GM18870 (cell line): ENCODE data around the gene CPNE5.

Experiments used
- ATAC-seq: cut with Tn5 transposase; IDR thresholded peaks from one replicate; pipeline ENCODE4 v1.9.1; 2021; ENCODE audit warnings: moderate library complexity; ENCODE audit not compliant: unreplicated experiment

CPNE5 gene

DNA sequence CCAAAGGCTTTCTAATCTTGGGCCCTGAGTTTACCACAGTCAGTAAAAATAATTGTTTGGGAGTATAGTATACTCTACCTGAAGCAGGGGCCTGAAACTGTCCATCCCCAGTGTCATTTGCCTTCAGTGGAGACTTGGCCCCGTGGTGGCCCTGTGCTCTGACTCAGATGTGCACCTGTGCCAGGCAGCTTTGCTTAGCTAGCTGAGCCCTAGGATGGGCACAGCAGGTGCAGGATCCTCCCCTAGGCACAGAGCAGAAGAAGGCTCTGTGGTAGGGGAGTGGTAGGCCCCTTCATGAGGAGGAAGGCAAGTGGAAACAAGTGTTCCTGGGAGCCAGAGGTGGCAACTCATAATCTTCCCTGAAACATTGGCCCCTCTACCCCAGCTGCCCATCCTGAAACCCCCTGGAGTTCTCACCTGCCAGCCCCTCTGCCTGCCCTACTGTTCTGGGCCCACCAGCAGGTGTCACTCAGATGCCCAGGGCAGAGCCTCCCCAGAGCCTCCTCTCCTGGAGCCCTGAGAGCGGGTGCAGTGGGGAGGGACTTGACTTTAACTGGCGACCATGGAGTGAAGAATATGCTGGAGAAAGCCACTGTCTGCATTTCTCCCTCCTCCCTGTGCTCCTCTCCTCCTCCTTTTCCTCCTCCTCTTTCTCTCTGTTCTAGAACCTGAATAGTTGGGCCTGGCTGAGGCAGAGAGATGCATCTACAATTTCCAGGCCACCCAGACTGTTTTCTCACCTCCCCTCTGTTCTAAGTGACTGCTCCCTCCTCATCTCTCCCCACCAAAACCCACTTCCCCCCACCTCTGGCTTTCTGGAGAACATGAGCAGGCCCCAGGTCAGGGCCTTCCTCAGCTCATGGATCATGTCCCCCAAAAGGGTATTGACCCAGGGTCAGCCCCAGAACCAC is 2.9 kb downstream of the CPNE5 start:
- no peak for ATAC-seq

DNA sequence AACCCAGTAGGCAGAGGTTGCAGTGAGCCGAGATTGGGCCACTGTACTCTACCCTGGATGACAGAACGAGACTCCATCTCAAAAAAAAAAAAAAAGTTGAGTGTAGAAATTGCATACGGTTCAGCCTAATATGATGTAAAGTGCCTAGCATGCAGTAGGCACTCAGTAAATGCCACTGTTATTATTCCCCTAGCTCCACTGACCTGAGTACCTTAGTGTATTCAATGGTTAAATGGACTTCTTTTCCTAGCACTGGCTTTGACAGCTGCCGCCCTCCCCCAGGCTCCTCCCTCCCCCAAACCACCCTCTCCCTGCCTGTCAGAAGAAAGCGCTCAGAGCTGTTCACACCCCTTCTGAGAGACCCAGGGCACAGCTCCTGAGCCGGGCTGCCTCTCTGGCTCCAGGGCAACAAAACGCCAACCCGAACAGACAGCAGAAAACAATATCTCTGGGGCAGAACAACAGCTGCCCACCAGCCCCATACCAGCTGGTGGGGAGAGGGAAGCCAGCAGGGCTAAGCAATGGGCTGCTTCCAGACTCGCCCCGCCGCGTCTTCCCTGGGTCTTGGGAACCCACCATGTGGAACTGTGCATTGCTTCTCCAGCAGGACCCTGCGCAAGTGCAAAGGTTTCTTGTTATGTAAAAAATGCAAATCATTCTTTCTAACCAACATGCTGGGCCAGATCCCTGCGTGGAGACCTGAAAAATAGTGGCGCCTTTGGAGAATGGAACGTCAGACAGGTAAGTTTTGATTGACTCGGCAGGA is 4.5 kb downstream of the CPNE5 start:
- no peak for ATAC-seq

DNA sequence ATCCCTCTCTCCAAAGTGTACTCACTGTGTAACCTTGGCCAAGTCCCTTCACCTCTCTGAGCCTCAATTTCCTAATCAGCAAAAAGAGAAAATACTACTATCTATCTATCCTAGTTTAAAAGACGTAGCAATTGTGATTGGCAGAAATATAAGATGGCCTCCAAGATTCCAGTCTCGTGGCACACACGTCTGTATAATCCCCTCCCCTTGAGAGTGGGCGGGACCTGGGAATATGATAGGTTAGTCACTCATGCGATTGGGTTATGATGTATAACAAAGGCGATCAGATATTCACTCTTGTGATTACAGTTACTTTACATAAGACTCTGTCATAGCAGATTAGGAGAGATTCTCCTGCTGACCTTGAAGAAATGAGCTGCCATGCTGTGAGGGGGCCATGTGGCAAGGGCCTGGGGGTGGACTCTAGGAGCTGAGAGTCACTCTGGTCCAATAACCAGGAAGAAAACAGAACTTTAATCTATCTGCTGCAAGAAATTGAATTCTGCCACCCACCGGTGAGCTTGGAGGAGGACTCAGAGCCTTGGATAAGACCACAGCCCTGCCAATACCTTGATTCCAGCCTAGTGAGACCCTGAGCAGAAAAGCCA is 6.0 kb downstream of the CPNE5 start:
- ATAC-seq = no peak

DNA sequence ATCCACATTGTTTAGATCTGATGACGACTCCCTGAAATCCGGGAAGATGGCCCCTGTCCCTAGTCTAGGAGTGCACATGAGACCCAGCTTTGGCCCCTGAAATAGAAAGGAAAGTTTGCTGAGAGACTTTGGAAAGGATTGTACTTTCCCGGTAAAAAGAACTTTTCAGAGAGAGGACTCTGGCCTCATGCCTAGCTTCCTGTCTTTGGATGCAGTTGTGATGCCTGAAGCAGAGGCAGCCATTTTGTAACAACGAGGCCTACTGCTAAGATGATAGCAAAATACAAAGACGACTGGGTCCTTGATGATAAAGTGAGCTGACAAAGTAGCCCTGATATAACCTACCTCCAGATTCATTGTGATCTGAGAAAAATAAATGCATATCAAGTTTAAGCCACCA is 6.9 kb downstream of the CPNE5 start:
- ATAC-seq = no peak

DNA sequence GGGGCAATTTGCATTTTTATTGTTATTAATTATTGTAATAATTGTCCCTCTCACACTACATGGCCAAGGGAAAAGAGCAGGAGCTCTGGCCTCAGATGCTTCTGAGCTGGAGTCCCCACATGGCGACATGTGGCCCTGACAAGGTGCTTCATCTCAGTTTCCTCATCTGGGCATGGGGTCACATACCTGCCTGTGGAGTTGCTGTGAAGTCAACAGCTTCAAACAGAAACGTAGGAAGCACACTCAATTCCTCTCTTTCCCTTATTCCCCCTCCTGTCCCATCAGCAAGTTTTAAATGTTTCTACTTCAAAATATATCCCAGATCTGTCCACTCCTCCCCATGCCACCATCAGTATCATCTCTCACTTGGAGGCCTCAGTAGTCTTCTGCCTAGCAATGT is 8.7 kb downstream of the CPNE5 start:
- ATAC-seq = no peak

DNA sequence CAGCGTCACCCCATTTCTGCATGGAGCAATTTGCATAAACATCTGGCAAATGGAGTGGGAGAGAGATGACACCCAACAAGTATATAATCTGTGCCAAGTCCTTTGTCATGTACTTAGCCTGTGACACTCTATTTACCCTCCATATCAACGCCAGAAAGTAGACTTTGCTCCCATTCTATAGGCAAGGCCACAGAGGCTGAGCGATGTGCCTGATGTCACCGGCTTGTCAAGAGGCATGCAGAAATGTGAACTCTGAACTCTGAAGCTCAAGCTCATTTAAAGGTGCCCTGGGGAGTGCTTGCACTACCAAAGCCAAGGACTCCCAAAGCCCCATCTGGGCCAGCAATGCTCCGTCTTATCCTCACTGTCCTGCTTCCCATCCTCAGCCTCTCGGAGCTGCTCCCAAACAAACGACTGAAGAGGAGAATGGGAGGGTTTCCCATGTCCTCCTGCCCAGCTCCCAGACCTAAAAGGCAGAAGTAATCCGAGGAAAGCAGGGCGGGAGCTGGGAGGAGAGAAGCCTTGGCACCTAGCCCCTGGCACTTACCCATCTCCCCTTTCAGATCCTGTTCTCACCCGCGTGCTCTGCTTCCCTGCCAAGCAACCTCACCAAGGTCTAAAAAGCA is 9.2 kb downstream of the CPNE5 start:
- ATAC-seq = no peak

DNA sequence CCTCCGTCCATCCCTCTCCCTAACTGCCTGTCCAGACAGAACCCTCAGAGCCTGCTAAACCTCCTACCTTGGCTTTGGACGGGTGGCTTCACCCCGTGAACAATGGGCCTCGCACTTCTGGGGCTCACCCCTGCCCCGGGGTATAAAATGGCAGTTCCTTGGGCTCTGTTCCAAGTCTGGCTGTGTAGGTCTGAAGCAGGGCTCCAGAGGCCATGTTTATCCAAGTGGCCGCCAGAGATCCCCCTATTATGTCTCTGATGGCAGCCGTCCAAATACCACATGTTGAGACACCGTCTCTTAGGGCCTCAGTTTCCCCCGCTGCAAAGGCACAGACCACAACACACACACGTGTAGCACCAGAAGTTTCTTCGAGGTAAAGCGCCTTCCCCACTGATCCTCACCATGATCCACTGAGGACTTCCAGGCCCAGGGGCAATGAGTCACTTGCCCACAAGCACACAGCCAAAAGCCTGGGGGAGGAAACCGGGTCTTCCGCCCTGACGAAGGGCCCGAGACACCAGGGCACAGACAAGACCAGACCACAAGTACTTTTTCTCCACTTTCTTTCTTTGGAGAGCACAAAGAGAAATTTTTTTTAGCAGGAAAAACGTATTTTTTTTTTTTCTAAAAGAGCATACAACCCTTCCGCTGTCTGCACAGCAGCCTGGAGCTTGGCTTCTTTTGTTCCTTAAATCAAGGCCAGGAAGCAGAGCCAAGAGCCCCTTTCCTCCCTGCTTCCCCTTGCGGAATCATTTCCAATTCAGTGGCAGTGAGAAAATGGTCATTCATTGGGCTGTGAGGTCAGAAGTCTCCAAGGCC is 11.8 kb downstream of the CPNE5 start:
- no peak for ATAC-seq

DNA sequence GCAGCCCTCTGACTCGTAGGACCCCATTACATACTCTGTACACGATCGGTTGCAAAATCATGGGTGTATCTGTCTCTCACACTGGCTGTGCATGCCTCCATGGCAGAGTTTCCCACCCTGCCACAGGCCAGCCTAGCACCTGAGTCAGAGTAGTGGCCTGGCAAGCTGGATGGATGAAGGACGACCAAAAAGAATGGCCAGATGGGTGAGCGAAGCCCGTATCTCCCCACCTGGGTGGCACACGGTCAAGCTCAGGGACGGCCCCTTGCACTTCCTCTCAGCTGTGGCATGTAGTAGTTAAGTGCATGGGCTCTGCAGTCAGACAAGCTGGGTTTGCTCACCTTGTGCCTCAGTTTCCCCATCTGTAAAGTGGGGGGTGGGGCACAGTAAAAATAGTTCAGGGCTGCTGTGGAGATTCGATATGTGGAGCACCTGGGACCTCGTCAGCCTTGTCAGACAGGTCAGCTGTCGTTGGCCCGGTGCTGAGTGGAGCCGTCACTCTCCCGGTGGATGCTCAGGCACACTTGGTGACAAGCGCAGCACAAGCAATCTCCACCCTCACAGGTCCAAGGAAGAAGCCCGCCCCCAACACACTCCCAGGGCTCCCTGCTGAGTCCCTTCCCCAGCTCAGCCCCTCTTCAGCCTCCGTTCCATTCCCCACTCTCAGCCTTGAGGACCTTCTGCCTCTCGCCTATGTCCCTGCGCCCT is 12.6 kb downstream of the CPNE5 start:
- ATAC-seq = no peak

DNA sequence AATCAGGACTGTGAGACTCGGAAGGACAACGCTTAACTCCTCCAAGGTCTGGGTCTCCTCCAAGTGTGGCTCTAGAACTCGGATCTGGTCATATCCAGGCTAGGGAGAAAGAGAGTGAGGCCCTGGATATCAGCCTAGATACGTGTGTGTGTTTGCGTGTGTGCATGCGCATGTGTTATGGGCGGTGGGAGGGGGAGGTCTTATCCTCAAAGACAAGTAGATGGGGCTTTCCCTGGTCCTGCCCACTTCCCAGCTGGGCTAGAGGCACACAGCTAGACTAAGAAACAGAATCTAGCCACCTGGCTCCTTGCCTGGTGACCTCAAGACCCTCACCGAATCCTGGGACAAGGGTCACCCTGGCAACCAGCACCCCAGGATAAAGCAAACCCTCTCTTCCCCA is 13.2 kb downstream of the CPNE5 start:
- ATAC-seq = no peak

DNA sequence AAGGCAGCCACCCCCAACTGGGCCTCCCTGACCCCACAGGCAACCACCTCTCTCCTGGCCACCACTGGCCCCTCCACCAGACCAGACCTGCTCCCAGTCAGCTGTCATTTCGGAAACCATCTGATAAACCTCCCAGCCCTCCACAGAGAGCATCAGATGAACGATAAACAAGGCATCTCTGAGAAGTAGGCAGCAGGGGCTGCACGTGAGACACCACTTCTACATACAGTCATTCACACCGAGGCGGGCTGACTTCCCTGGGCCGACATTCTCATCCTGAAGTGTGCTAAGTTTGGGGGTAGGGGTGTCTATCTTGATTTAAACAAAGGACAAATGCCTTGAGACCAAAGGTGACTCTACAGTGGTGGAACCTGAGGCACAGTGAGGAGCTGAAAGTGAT is 13.8 kb downstream of the CPNE5 start:
- no peak for ATAC-seq

DNA sequence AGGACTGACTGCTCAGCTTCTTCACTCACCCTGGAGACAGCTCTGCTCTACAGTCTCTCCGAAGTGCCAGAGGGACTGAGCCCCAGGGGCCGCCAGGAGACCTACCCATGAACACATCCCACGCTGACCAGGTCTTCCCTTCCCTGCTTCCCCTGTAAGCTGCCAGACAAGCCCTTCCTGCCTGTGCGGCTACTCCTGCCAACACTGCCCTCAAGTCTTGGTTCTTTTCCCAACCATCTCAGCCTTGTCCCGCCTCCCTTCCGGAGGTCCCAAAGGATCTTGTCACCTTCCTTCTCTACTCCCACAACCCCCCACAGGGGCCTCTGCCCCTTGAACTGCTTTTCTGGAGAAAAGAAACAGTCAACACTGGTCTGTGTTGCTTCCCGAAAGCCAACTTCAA is 15.0 kb downstream of the CPNE5 start:
- ATAC-seq = no peak

DNA sequence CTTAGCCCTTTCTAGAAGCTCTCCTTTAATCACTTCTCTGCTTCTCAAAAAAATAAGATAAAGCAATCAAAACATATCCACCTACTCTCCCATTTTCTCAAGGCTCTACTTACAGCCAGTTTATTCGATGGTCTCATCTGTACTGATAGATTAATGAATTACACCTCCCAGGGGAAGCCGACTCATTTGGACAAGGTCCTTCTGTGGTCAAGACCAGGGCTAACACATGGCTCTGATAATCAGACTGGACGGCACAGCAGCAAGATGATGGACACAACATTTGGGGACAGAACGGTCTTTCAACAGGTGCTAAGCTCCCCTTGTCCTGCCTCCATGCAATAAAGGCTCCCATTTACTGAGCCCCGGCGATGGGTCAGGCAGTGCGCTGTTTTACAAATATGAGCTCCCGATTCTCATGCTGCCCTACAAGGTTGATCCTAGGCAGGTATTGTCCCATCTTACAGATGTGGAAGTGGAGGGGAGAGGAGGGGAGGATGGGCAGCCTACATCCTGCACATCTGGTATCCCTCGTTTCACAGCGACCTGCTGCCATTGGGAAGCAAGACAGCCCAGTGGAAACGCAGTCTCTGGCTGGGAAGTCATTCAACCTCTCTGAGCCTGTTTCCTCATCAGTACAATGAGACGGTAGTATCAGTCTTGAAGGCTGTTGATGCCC is 15.7 kb downstream of the CPNE5 start:
- no peak for ATAC-seq

DNA sequence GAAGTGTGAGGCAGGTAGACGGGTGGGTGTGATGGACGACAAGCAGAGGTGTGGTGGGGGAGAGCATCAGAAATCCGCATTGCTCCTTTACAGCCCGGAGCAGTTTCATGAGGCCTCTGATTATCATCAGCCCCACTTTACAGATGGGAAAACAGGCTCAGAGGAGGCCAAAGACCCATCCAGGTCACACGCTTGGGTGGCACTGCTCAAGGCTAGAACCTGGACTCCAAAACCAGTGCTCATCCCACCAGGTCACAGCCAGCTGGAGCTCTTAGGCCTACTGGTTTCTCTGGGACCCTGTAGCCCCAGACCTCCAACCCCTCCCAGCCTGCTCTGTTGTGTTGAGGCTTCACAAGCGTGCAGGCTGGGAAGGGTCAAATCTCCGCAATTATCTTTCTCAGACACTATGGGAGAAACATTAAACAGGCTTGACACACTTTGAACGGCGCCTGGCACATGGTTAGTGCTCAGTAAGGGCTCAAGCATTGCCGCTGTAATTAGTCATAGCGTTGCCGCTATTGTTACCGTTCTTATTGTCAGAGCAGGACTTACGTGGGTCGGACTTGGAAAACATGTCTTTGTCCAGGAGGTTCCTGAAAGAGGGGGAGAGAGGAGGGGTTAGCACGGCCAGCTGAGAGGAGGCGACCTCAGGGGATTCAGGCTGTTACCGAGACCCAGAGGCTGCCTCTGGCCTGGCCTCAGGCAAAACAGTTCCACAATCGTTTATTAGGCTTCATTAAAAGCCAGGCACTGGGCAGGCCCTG is 16.6 kb downstream of the CPNE5 start:
- no peak for ATAC-seq

DNA sequence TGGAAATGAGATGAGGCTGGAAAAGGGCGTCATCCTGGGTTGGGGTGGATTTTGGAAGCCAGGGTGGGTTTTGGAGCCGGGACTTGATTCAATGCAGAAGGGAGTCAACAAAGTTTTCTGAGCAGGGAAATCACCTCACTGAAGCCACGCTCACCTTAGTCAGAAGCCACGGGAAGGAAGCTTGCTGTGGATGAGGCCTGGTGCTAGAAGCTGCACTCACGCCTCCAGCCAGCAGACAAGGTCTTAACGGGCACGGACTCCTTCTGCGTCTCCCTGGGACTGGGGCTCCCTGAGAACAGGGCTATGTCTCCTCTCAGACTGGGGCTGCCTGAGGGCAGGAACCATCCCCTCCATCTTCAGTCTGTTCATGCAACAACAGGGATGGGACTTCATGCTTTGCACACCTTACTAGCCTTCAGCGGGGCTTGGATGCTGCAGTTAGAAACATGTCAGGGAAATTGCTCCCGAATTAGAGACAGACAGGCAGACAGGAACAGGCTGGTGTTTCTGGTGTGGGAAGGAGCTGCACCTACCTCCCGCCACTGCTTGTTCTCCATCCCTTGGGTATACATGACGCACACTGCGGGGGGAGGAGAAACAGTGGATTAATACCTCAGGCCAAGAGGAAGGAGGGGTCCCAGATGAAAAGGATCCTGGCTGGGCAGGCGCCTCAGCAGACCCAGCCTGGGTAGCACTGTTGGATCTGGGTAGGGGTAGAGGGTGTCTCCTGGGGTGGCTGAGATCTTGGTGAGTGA is 17.5 kb downstream of the CPNE5 start:
- no peak for ATAC-seq

DNA sequence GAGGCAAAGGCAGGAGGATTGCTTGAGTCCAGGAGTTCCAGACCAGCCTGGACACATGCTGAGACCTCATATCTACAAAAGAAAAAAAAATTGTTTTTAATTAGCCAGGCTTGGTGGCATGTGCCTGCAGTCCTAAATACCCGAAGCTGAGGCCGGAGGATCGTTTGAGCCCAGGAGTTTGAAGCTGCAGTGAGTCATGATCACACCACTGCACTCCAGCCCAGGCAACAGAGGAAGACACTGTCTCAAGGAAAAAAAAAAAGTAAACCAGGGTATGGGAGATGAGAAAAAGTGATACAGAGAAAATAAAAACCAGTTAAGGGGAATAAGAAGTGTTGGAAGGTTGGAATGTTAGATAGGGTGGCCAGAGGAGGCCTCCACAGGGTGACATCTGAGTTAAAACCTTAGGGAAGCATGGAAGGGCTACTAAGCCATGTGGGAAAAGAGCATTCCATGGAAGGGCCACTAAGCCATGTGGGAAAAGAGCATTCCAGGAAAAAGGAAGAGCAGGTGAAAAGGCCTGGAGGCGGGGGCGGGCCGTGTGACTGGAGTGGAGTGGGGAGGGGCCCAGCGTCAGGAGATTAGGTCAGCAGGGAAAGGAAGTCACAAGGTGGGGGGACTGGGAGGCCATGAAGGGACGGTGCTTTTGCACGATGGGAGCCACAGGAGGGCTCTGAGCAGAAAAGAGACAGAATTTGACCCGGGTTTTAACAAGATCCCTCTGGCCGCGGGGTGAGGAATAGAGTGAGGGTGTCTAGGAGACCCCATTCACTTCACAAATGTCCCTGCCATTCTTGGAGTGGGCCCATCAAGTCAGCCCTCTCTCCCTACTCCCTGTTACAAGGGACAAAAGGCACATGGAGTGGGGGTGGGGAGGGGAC is 18.3 kb downstream of the CPNE5 start:
- no peak for ATAC-seq

DNA sequence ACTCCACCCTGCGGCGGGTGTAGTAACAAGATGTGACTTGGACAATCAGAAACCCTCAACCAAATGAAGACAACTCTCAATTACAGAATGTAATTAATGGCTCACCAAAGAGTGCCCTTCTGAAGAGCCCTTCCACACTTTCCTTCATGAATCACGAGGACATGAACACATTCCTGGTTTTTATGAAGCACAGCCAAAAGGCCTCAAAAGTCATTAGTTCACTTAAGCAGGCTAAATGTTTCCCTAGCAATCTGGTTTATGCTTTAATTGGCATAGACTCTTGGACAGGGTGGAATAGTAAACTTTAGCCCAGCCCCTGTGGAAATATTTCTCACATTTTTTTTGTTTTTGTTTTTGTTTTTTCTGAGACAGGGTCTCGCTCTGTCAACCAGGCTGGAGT is 20.5 kb downstream of the CPNE5 start:
- no peak for ATAC-seq

DNA sequence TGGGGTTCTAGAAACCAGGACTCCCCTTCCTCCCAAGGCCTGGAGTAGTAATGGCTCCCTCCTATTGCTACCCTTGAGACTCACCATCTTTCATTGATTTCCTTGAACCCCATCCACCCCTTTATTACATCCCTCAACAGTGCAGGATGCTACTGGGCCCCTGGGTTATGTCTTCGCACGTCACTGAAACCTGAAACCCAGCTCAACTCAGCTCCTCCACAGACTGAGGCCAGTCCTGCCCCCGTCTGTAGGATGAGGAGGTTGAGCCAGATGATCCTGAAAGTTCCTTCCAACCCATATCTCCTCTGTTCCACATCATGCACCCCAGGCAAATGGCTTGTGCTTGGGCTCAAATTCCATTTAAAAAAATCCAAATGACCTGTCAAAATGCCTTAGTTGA is 21.4 kb downstream of the CPNE5 start:
- ATAC-seq = no peak
